GM19023 (cell line): ENCODE measurements around the gene SAMD4B.
"Not testable (repeated sequence)": the region's sequence is repeated elsewhere in the genome, so short reads cannot be mapped to it uniquely, and the experiment has no call there.

Source experiments
- ATAC-seq: cut with Tn5 transposase; IDR thresholded peaks from one replicate; pipeline ENCODE4 v1.9.1; 2021; ENCODE audit warnings: mild to moderate bottlenecking, moderate library complexity; ENCODE audit not compliant: unreplicated experiment

The SAMD4B gene, protein sequence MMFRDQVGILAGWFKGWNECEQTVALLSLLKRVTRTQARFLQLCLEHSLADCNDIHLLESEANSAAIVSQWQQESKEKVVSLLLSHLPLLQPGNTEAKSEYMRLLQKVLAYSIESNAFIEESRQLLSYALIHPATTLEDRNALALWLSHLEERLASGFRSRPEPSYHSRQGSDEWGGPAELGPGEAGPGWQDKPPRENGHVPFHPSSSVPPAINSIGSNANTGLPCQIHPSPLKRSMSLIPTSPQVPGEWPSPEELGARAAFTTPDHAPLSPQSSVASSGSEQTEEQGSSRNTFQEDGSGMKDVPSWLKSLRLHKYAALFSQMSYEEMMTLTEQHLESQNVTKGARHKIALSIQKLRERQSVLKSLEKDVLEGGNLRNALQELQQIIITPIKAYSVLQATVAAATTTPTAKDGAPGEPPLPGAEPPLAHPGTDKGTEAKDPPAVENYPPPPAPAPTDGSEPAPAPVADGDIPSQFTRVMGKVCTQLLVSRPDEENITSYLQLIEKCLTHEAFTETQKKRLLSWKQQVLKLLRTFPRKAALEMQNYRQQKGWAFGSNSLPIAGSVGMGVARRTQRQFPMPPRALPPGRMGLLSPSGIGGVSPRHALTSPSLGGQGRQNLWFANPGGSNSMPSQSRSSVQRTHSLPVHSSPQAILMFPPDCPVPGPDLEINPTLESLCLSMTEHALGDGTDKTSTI

DNA sequence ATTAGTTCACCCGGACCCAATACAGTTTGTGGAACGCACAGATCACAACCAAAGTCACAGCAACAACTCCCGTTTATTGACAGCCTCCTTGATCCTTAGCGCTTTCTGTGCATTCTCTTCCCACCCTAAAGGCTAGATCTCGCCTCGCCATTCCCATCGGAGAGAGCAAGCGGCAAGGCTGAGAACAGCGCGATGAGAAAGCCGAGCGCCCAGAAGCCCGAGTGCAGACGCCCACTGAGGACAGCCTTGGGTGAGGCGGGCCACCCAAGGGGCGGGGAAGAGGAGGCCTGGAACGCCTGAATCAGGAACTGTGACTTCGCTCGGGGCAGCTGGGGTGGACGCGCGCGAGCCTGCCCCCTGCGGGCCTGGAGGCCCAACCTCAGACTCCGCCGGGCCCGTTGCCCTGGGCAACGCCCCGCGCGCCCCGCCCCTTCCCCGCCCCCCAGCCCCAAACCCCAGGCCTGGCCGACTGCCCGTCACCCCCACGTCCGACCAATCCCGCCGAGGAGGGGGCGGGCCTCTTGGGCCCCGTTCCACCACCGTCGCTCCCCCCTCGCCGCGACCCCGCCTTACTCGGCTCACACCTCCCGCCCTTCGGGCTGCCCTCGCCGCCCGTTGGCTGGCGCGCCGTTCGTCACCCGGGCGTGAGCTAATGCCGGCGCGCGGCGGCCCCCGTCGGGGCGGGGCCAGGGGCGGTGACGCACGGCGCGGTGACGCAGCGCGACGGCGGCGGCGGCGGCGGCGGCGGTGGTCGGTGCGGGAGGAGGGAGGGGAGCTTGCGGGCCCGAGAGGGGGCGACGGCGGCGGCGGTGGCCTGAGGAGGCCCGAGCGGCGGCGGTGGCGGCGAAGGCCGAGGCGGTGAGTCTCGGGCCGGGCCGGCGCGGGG, at the start of gene SAMD4B:
Gene SAMD4B, plus strand, starts transcription at position 703 of the 886 bp plus-strand sequence. CDS start 14,473 bp downstream, outside the sequence.
- ATAC-seq = peak; percentile 90

DNA sequence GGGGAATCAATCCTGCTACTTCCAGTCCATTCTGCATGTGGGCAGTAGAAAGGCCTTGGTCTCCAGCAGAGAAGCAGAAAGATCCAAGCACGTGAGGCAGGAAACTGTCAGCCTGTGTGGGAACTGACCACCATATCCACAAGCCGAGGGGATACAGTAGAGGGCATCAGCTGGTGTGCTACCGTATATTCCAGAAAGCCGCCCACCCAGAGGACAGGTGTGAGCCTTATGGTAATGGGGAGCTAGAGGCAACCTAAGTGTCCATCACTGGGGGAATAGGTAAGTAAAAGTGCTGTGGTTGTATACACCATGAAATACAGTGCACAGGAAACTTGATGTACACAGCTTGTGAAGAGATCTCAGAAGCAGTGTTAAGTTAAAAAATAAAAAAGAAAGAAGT, 48.8 kb upstream of the SAMD4B start:
- no peak for ATAC-seq

DNA sequence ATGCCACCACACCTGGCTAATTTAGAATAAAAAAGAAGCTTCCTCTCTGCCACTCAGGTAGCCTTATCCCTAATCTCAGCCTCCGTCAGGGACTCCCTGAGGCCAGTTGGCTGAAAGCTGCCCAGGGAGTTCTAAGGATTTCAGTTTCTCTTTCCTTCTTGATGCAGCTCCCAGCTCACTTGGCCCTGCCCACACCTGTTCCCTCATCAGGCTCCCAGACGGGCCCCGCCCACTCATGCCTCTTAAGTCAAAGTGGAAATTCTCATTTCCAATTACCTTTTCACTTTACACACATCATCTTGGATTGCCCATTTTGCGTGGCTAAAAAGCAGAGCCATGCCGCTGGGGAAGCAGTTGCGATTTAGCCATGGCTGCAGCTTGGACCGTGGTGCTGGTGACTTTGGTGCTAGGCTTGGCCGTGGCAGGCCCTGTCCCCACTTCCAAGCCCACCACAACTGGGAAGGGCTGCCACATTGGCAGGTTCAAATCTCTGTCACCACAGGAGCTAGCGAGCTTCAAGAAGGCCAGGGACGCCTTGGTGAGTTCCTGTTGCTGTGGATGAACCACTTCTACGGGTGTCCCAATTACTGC, 46.1 kb upstream of the SAMD4B start, which contains the start of gene IFNL1:
Gene IFNL1, plus strand, starts transcription at position 353 of the 591 bp plus-strand sequence. Its CDS starts 15 bp downstream, at position 368.
- no peak for ATAC-seq

DNA sequence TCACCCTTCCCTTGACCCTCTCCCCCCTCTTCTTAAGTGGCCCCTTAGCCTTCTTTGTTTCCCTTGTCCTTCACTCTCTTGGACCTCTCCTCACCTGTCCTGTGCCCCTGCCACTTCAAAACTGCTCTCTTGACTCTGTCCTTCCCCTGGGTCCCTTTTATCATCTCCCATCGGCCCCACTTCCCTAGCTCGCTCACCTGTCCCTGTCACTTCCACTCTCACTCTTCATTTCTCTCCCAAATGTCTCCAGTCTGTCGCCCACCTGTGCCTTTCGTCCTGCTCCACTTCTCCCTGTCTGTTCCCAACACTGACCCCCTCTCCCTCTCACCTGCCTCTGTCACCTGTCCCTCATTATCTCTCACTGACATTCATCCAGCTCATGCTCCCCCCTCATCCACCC, 45.3 kb upstream of the SAMD4B start:
- ATAC-seq = no peak

DNA sequence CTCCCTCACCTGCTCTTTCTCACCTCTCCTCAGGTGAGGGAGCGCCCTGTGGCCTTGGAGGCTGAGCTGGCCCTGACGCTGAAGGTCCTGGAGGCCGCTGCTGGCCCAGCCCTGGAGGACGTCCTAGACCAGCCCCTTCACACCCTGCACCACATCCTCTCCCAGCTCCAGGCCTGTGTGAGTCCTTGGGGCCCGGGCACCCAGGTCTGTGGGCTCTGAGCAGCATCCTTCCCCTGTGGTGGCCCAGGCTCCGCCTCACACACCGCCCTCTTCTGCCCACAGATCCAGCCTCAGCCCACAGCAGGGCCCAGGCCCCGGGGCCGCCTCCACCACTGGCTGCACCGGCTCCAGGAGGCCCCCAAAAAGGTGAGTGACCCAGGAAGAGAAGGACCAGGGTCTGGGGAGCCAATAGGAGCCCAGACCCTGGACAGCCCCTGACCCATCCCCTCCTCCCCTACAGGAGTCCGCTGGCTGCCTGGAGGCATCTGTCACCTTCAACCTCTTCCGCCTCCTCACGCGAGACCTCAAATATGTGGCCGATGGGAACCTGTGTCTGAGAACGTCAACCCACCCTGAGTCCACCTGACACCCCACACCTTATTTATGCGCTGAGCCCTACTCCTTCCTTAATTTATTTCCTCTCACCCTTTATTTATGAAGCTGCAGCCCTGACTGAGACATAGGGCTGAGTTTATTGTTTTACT, 44.1 kb upstream of the SAMD4B start:
- ATAC-seq = no peak

DNA sequence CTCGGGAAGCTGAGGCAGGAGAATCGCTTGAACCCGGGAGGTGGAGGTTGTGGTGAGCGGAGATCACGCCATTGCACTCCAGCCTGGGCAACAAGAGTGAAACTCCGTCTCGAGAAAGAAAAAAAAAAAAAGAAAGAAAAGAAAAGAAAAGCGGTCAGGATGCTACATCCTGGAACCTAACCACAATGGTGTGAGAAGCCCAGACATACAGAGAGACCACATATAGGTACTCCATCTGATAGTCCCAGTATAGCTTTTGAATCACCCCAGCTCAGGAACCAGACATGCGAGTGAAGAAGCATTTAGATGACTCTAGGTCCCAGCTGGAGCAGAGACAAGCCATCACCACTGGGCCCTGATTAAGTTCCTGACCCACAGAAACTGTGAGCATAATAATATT, 42.8 kb upstream of the SAMD4B start:
- no peak for ATAC-seq

DNA sequence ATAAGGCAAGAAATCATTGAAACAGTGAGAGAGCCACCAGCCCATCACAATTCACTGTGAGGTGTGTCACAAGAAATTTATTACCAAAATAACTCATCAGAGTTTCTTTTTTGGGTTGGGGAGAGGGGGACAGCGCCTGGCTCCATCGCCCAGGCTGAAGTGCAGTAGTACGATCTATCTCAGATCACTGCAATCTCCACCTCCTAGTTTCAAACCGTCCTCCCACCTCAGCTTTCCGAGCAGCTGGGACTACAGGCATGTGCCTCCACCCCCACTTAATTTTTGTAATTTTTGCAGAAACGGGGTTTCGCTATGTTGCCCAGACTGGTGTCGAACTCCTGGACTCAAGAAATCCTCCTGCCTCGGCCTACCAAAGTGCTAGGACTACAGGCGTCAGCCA, 42.4 kb upstream of the SAMD4B start:
- ATAC-seq = no peak

DNA sequence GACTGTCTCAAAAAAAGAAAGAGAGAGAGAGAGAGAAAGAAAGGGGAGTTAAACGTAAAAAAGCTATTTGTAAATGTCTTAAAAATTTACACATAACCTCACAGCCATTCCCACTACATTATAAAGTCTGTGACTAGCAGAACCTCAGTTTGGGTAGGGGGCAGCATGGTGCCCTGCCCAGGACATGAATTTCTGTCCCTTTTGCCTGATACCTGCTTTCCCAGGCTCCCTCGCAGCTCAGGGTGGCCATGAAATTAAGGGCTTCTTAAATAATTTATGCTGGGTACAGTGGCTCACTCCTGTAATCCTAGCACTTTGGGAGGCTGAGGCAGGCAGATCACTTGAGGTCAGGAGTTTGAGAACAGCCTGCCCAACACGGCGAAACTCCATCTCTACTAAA, 41.2 kb upstream of the SAMD4B start:
- ATAC-seq = no peak

DNA sequence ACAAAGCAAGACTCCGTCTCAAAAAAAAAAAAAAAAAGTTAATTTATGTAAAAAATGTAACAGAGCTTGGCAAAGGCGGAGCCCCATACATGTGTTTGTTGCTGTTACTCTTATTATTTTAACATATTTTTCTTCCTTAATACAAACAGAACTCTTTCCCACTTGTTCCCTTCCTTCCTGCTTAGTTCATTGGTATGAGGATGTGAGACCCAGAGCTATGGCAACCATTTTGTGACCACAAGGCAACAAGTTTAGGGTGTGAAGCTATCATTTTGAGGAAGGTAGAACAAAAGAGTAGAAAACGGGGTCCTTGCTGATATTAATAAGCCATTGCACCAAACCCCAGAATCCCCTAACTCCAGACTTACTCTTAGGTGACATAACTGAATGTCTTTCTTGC, 40.7 kb upstream of the SAMD4B start:
- ATAC-seq = no peak

DNA sequence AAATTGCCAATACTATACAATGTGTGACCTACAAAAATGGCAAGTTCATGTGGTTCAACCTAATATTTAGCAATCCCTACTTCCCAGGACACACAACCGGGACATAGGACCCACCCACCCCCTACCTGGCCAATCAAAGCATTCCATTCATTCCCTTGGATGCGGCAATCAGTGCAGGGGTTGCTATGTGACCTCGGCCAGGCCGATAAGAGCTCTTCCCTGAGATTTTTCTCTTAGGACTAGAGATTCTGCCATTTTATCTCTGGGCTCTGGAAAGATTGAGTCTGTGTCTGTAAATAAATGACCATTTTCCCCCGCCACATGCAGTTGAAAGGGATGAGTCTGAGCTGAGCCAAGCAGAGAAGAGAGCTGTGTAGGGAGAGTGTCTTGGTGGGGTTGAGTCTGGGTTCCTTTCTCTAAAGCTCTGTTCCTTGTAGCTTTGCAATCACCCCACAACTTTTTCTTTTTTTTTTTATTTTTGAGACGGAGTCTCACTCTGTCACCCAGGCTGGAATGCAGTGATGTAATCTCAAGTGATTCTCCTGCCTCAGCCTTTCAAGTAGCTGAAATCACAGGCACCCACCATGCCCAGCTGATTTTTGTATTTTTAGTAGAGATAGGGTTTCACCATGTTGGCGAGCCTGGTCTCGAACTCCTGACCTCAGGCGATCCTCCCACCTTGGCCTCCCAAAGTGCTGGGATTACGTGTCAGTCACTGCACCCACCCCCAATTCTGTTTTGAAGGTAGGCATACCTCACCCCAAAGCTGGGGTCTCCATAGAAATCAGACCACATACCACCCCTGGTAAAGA, 38.6 kb upstream of the SAMD4B start:
- no peak for ATAC-seq

DNA sequence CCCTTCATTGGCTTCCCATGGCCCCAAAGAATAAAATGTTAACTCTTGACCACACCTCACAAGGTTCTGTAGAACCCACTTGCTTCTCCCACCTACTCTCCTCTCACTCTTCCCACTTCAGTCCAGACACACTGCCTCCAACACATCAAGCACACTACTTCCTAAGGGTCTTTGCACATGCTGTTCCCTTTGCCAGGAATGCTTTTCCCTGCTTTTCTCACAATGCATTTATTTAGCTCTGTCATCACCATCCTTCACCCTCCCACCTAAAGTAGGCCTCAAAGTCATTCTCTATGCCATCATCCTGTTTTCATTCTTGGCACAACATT, 38.1 kb upstream of the SAMD4B start:
- ATAC-seq = no peak

DNA sequence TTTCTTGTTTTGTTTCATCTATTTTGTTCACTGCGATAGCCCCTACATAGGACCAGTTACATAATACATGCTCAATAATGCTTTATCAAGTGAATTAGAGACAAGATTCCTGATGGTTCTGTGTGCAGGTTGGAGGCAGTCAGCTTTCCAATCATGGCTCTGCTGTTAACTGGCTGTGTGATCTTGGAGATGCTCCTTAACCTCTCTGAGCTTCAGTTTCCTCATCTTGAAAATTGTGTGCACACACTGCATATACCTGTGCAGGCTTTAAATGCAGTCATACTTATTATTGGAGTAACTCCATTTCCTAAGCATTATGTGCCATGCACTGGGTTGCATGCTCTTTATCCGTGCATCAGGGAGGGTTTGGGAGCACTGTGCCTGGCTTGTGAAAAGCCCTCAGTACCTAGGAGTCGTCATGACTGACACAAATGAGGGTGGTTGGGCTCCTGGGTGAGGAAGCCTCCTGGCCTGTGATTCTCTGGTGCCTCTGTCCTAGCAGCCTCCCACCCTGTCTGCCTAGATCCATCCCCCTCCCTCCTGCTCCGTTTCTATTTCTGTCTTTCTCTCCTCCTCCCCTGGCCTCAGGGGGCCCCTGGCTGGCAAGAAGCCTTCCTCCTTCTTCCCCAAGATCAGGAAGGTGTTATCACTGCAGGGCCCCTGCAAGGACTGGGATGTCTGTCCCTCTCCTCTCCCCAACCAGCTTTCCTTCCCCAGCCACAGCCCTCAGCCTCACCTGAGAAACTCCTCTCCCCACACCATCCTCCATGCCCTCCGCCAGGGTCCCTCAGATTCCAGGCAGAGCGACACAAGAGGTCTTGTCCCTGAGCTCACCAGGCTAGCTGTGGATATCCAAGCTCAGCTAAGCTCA, 37.3 kb upstream of the SAMD4B start:
- no peak for ATAC-seq

DNA sequence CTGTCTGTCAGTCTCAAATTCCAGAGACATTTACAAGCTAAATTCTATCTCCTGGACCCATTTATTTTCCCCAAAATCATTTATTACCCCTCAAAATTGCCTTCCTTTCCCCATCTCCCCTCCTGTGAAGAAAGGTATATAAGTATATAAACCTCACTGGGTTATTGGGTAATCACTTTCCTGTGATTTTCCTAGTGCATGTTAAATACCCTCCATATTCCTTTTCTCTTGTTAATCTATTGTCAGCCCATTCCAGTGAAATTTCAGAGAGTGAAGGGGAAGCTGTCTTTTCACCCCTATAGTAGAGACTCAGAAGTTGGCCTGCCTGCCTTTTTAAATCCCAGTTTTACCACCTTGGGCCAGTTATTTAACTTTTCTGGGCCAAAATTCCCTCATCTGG, 36.1 kb upstream of the SAMD4B start:
- ATAC-seq = no peak

DNA sequence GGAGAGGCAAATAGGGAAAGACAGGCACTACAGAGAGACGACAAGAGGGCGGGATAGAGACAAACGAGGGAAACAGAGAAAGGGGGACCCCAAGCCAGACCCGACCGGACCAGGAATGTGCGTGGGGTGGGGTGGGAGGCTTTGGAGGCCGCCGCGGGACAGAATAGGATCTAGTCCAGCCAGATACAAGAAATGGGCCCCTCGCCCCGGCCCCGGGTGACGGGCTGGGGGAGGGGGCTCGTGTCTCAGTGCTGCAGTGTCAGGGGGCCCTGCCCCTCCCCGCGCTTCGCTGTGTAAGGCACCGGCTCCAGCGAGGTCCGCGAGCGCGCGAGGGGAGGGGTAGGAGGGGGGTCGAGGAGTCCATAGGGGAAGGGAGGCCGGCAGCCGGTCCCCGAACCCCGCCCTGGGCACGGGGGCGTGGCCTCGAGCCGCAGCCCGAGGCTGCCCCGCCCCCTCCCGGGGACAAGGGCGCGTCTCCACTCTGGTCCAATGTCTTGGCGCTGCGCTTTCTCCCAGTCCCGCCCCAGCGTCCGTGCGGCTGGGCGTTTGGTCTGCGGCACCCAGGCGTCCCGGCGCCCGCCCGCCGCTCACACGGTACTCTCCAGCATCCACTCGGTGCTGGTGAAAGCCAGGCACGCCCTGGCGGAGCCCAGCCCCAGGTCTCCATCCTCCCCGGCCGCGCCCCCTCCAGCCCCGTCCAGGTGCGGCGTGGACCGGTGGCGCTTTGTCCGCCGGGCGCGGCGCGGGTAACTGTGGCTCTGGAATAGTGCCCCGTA, 35.0 kb upstream of the SAMD4B start:
- no peak for ATAC-seq

DNA sequence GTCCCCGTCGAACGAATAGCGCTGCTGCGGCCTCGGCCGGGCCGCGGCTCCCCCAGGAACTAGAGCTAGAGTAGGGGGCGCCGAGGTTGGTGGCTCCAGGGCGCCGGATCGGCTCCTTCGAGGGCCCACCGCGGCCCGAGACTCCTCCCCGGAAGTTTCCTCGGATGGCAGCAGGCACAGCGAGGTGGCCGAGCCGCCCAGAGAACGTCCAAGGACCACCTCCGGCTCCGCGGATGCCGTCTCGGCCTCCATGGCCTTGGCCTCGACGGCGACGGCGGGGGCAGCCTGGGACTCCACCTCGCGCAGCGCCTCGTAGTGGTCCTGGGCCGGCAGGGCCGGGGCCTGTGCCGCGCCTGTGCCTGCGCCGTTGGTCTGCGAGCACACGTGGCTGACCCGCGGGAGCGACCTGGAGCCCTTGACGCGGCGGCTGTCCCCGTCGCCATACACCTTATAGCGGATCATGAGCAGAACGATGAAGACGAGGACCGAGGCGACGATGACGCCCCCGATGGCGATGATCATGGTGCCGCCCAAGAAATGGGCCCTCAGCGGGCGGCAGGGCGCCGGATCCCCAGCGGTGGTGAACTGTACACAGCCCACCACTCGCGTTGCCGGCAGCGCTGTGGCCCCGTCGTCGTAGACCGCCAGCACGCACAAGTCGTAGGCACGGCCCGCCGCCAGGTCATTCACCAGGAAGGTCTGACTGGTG, 34.2 kb upstream of the SAMD4B start:
- no peak for ATAC-seq

DNA sequence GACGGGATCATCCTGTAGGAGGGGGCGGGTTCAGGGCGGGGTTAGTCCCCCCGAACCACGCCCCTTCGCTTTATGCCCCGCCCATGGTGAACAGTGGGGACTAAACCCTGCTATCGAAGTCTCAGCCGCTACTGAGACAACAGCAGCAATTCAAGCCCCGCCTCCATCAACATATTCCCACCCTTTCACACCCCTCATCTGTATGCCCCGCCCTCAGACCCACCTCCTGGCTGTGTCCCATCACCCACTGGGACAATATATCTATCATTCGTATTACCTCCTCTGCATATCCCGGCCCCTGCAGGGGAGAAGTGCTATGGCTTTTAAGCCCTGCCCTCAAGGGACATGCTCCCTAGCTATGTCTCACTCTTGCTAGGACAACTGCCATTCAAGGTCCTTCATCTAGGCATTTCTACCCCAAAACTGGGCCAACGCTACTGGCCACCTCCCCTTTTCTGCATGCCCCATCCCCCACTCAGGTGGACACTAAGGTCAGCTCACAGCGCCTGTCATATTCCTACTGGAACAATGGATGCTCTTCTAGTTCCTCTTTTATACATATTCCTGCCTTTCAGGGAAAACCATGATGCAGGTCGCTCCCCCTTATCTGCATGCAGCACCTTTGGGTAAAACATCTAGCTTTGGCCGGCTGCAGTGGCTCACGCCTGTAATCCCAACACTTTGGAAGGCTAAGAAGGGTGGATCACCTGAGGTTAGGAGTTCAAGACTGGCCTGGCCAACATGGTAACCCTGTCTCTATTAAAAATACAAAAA, 33.5 kb upstream of the SAMD4B start:
- ATAC-seq = no peak

DNA sequence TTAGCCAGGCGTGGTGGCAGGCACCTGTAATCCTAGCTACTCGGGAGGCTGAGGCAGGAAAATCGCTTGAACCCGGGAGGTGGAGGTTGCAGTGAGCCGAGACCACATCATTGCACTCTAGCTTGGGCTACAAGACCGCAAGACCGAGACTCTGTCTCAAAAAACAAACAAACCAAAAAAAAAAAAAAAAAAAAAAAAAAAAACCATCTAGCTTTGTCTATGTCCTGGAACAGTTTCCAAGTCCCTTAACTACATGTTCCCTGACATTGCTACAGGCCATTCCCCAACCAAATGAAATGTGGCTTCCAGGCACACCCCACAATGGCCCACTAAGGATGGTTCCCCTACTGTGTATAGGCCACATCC, 32.9 kb upstream of the SAMD4B start:
- ATAC-seq = not testable (repeated sequence)
